ENCODE measurements around the gene CCL16.
"Not testable (repeated sequence)": the region's sequence is repeated elsewhere in the genome, so short reads cannot be mapped to it uniquely, and the experiment has no call there.

Gene CCL16

GRCh38 chr17:35981246-35981645 lies at the start of gene CCL16:
Gene CCL16 (minus strand): TSS chr17:35981497. CDS start chr17:35981420, 77 bp downstream.
- in situ Hi-C loops (cut with MboI; ENCODE audit: low pct_unique_long_range_greater_than_20kb, low sequenced_read_pairs), result no loop called here
- no peak for DNase-seq

- in situ Hi-C loops (cut with MboI; ENCODE audit: low pct_unique_long_range_greater_than_20kb, low sequenced_read_pairs), result no loop called here
- DNase-seq, result no peak
Observed at GRCh38 chr17:36030956-36031355, 49.7 kb upstream of the CCL16 start.

GRCh38 chr17:36027761-36028160 lies 46.5 kb upstream of the CCL16 start:
- DNase-seq, result no peak
- in situ Hi-C loops (cut with MboI; ENCODE audit: low pct_unique_long_range_greater_than_20kb, low sequenced_read_pairs), result no loop called here

GRCh38 chr17:36024106-36024869 lies 43.0 kb upstream of the CCL16 start:
- DNase-seq, result no peak
- in situ Hi-C loops (cut with MboI; ENCODE audit: low pct_unique_long_range_greater_than_20kb, low sequenced_read_pairs), result no loop called here

GRCh38 chr17:36019423-36019822 lies 38.1 kb upstream of the CCL16 start:
- no peak for DNase-seq
- in situ Hi-C loops (cut with MboI; ENCODE audit: low pct_unique_long_range_greater_than_20kb, low sequenced_read_pairs), result no loop called here

- in situ Hi-C loops (cut with MboI; ENCODE audit: low pct_unique_long_range_greater_than_20kb, low sequenced_read_pairs), result no loop called here
- peak; percentile 20 for DNase-seq
Observed at GRCh38 chr17:36017799-36018198, 36.5 kb upstream of the CCL16 start, which contains the start of gene CCL23. Gene CCL23 (minus strand): TSS chr17:36017972. CDS start chr17:36017897, 75 bp downstream.

GRCh38 chr17:36016555-36016954 lies 35.3 kb upstream of the CCL16 start:
- DNase-seq, result no peak
- in situ Hi-C loops (cut with MboI; ENCODE audit: low pct_unique_long_range_greater_than_20kb, low sequenced_read_pairs), result no loop called here

GRCh38 chr17:36015895-36016294 lies 34.6 kb upstream of the CCL16 start:
- in situ Hi-C loops (cut with MboI; ENCODE audit: low pct_unique_long_range_greater_than_20kb, low sequenced_read_pairs); DNase-seq: not testable (repeated sequence)

GRCh38 chr17:36014946-36015345 lies 33.6 kb upstream of the CCL16 start:
- DNase-seq, result no peak
- in situ Hi-C loops (cut with MboI; ENCODE audit: low pct_unique_long_range_greater_than_20kb, low sequenced_read_pairs), result no loop called here

- in situ Hi-C loops (cut with MboI; ENCODE audit: low pct_unique_long_range_greater_than_20kb, low sequenced_read_pairs), result no loop called here
- DNase-seq, result no peak
Observed at GRCh38 chr17:36011201-36011600, 29.9 kb upstream of the CCL16 start.

GRCh38 chr17:36008998-36009665 lies 27.8 kb upstream of the CCL16 start:
- DNase-seq, result peak; percentile 56
- in situ Hi-C loops (cut with MboI; ENCODE audit: low pct_unique_long_range_greater_than_20kb, low sequenced_read_pairs), result no loop called here

GRCh38 chr17:36004594-36005108 lies 23.4 kb upstream of the CCL16 start:
- DNase-seq, result no peak
- in situ Hi-C loops (cut with MboI; ENCODE audit: low pct_unique_long_range_greater_than_20kb, low sequenced_read_pairs), result no loop called here

GRCh38 chr17:36002631-36003030 lies 21.3 kb upstream of the CCL16 start:
- DNase-seq, result no peak
- in situ Hi-C loops (cut with MboI; ENCODE audit: low pct_unique_long_range_greater_than_20kb, low sequenced_read_pairs), result no loop called here

- in situ Hi-C loops (cut with MboI; ENCODE audit: low pct_unique_long_range_greater_than_20kb, low sequenced_read_pairs), result no loop called here
- no peak for DNase-seq
Observed at GRCh38 chr17:36001862-36002603, 20.7 kb upstream of the CCL16 start.

GRCh38 chr17:36001110-36001771 lies 19.9 kb upstream of the CCL16 start, which contains the start of gene CCL15:
Gene CCL15 (minus strand): TSS chr17:36001553. CDS start chr17:36001492, 61 bp downstream.
- in situ Hi-C loops (cut with MboI; ENCODE audit: low pct_unique_long_range_greater_than_20kb, low sequenced_read_pairs), result no loop called here
- DNase-seq, result no peak

GRCh38 chr17:36000732-36001109 lies 19.4 kb upstream of the CCL16 start:
- DNase-seq, result no peak
- in situ Hi-C loops (cut with MboI; ENCODE audit: low pct_unique_long_range_greater_than_20kb, low sequenced_read_pairs), result no loop called here

GRCh38 chr17:35998756-35999155 lies 17.5 kb upstream of the CCL16 start:
- DNase-seq, result no peak
- in situ Hi-C loops (cut with MboI; ENCODE audit: low pct_unique_long_range_greater_than_20kb, low sequenced_read_pairs), result no loop called here

- in situ Hi-C loops (cut with MboI; ENCODE audit: low pct_unique_long_range_greater_than_20kb, low sequenced_read_pairs), result no loop called here
- no peak for DNase-seq
Observed at GRCh38 chr17:35998018-35998545, 16.8 kb upstream of the CCL16 start.

GRCh38 chr17:35995346-35995745 lies 14.0 kb upstream of the CCL16 start:
- DNase-seq; in situ Hi-C loops (cut with MboI; ENCODE audit: low pct_unique_long_range_greater_than_20kb, low sequenced_read_pairs): not testable (repeated sequence)

Data from KBM-7 (cell line).